Measurements from ENCODE around the gene CCDC57.
"Not testable (repeated sequence)": the region's sequence is repeated elsewhere in the genome, so short reads cannot be mapped to it uniquely, and the experiment has no call there.

CCDC57 gene

DNA sequence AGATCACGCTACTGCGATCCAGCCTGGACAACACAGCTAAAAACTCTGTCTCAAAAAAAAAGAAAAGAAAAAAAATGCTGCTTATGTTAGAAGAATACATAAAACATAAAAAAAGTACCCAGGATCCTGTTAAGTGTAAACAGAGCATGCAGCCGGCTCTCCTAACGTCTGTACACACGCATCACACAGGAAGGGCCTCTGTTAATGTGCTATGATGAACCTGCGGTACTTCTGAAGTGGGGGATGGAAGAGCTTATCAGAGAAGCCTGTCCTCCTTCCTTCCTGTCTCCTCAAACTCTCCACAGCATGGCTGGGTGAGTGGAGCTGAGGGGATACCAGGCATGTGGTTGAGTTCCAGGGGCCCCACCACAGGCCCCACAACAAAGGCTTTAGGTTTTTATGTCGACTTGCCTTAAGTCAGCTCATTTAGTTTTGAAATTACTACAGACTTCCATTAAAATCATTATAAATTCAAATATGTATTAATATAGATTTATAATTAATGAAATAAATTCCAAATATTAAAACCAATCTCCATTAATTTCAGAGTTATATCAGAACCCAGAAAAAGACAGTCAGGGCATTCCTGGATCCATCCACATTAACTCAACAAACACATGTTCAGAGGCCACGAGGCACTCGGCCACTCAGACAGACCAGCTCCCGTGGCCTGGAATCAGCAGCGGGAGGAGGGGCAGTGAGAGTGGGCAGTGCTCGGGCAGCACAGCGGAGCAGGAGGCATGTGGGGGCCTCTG lies 11.7 kb downstream of the CCDC57 start:
- Histone ChIP-seq H3K9ac (ENCODE audit: low read length in 5 of 5) (no peak overlapping the region), H3K36me3 (ENCODE audit: control insufficient read depth in 5 of 5, insufficient read depth in 5 of 5, low read length in 5 of 5) (peaks cover 0 to 29% (median 9%) of the 10 kb centered on the region in 5 donors), H3K27me3 (ENCODE audit: control insufficient read depth in 5 of 5, insufficient read depth in 4 of 5, low read length in 5 of 5) (no peaks in the 10 kb centered on the region), H3K4me3 (ENCODE audit: low read depth in 1 of 5, low read length in 5 of 5) (no peak overlapping the region), H3K27ac (ENCODE audit: low read depth, low read length) (no peak overlapping the region), H3K4me1 (ENCODE audit: control insufficient read depth in 5 of 5, insufficient read depth in 5 of 5, low read length in 5 of 5) (peaks cover 0 to 16% (median 13%) of the 10 kb centered on the region in 5 donors), H3K9me3 (ENCODE audit: control insufficient read depth in 5 of 5, low read length in 5 of 5) (no peaks in the 10 kb centered on the region)

DNA sequence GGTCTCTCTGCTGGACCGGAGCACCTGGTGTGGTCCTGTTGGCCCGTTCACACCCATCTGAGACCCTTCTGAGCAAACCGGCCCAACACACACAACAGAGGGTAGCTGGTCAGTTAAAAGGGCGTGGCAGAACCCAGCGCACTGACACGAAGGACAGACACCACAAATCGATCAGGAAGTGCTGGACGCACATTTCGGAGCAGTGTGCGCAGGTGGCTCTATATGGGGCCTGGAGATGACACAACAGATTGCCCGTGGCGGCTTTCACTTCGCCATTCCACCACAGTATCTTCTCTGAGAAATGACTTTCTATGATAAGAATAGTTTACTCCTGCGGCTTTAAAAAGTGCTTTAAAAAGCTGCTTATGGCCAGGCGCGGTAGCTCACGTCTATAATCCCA lies 12.5 kb downstream of the CCDC57 start:
- Histone ChIP-seq H3K36me3 (ENCODE audit: control insufficient read depth in 5 of 5, insufficient read depth in 5 of 5, low read length in 5 of 5) (peaks cover 0 to 34% (median 10%) of the 10 kb centered on the region in 5 donors), H3K4me3 (ENCODE audit: low read depth in 1 of 5, low read length in 5 of 5) (no peak overlapping the region), H3K9me3 (ENCODE audit: control insufficient read depth in 5 of 5, low read length in 5 of 5) (no peaks in the 10 kb centered on the region), H3K4me1 (ENCODE audit: control insufficient read depth in 5 of 5, insufficient read depth in 5 of 5, low read length in 5 of 5) (peaks cover 0 to 12% (median 5%) of the 10 kb centered on the region in 5 donors), H3K9ac (ENCODE audit: low read length in 5 of 5) (no peak overlapping the region), H3K27me3 (ENCODE audit: control insufficient read depth in 5 of 5, insufficient read depth in 4 of 5, low read length in 5 of 5) (no peaks in the 10 kb centered on the region), H3K27ac (ENCODE audit: low read depth, low read length) (no peak overlapping the region)

DNA sequence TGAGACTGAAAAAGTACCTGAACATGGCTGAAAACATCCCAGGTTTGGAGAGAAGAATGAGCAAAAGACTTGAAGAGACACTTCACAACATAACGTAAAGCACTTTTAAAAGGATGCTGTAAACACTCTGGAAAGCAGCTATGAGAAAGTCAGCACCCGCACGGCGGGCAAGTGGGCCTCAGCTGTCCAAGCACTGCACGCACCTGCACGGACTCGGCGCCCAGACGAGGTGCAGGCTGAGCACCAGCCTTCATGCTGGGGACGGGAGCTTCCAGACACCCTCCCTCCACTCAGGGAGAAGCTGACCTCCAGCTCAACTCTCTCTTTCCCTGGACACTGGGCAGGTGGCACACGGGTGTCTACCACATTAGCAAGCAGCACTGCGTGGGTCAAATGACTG lies 13.1 kb downstream of the CCDC57 start:
- peaks cover 0 to 8% (median 0%) of the 10 kb centered on the region in 5 donors for H3K4me1 ChIP-seq (ENCODE audit: control insufficient read depth in 5 of 5, insufficient read depth in 5 of 5, low read length in 5 of 5)
- H3K9me3 ChIP-seq (ENCODE audit: control insufficient read depth in 5 of 5, low read length in 5 of 5) = no peaks in the 10 kb centered on the region
- no peaks in the 10 kb centered on the region for H3K27me3 ChIP-seq (ENCODE audit: control insufficient read depth in 5 of 5, insufficient read depth in 4 of 5, low read length in 5 of 5)
- no peak overlapping the region for H3K27ac ChIP-seq (ENCODE audit: low read depth, low read length)
- no peak overlapping the region for H3K4me3 ChIP-seq (ENCODE audit: low read depth in 1 of 5, low read length in 5 of 5)
- no peak overlapping the region for H3K9ac ChIP-seq (ENCODE audit: low read length in 5 of 5)
- peaks cover 0 to 40% (median 16%) of the 10 kb centered on the region in 5 donors for H3K36me3 ChIP-seq (ENCODE audit: control insufficient read depth in 5 of 5, insufficient read depth in 5 of 5, low read length in 5 of 5)

DNA sequence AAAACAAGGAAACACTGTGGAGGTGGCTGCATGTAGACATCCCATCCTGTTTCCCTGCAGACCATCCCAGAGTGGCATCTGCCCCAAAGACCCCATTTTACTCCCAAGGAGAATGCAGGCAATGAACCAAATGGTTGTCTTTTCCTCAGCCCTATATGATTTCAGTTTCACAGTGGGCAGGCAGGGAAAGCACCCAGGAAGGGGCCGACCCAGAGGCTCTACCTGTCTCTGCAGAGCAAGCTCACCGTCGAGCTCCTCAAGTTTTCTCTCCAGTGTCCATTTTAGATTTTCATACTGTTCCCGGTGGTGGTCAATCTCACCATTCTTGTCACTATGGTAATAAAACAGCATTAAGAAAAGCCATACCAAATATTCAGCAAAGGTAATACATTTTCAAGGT lies 14.6 kb downstream of the CCDC57 start:
- no peaks in the 10 kb centered on the region for H3K27me3 ChIP-seq (ENCODE audit: control insufficient read depth in 5 of 5, insufficient read depth in 4 of 5, low read length in 5 of 5)

DNA sequence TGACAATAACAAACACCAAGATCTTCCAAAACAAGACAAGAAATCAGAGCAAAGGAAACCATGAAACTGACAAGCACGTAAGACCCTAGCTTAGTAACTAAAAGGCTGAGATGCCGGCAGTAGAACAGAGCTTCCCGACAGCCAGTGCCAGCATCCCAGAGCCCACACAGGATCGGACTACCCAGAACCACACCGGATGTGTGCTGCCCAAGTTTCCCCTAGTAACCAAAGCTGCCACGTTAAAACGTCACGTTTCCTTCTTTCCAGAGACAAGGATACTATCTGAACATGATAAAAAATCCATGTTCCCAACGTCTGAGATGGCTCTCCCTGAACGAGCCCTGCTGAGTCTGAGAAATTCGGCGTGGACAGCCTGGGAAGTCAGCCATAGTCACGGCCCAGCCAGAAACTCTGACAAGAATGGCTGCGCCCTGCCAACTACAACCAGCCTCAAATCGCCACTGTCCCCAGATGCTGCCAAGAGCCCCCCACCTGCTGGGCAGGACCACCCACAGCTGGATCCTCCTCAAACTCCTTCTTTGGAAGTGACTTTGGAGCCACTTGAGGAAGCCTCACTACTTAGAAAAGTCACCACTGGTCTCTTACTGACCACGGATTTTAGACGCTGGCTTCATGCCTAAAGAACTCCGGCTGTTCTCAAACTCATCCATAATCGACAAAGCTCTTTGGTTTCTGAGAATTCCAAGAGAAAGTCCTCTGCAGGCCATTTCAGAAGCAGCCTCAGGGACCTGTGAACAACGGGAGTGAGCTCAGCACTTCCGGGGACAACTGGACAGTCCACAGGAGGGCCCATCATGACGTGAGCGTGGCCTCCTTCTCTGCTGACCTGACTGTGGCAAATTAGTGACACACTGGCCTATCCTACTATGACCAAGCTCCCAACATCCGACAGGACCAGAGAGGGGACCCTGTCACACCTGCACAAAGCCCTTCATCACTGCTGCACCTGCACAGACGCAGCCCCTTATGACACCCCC lies 16.7 kb downstream of the CCDC57 start:
- peaks cover 0 to 50% (median 31%) of the 10 kb centered on the region in 5 donors for H3K36me3 ChIP-seq (ENCODE audit: control insufficient read depth in 5 of 5, insufficient read depth in 5 of 5, low read length in 5 of 5)
- H3K27ac ChIP-seq (ENCODE audit: low read depth, low read length) = no peak overlapping the region

More for the DNA sequence above, 14.6 kb downstream of the CCDC57 start:
- Histone ChIP-seq H3K9me3 (ENCODE audit: control insufficient read depth in 5 of 5, low read length in 5 of 5) (no peaks in the 10 kb centered on the region), H3K27ac (ENCODE audit: low read depth, low read length) (no peak overlapping the region), H3K4me1 (ENCODE audit: control insufficient read depth in 5 of 5, insufficient read depth in 5 of 5, low read length in 5 of 5) (peaks cover 0 to 8% (median 0%) of the 10 kb centered on the region in 5 donors), H3K36me3 (ENCODE audit: control insufficient read depth in 5 of 5, insufficient read depth in 5 of 5, low read length in 5 of 5) (peaks cover 0 to 49% (median 22%) of the 10 kb centered on the region in 5 donors), H3K4me3 (ENCODE audit: low read depth in 1 of 5, low read length in 5 of 5) (no peak overlapping the region), H3K9ac (ENCODE audit: low read length in 5 of 5) (no peak overlapping the region)

DNA sequence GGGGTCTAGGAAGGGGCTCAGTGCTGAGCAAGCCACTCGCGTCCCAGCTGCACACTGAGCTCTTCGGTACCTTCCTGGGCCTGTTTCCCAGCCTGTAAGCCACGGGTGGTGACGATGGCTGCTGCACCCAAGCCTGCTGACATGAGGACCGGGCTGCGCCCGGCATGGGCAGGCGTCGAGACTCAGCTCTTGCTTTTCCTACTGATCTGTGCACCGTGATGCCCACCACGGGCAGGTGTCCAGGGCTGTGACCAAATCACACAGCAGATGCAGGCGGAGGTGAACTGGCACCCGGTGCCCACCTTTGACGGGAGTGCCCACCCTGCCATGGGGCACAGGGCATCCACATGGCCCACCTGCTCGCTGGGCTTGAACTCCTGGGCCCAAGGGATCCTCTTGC lies 17.9 kb downstream of the CCDC57 start:
- H3K36me3 ChIP-seq (ENCODE audit: control insufficient read depth in 5 of 5, insufficient read depth in 5 of 5, low read length in 5 of 5) = peaks cover 0 to 46% (median 31%) of the 10 kb centered on the region in 5 donors

More for the DNA sequence above, 16.7 kb downstream of the CCDC57 start:
- Histone ChIP-seq H3K9me3 (ENCODE audit: control insufficient read depth in 5 of 5, low read length in 5 of 5) (no peaks in the 10 kb centered on the region), H3K4me1 (ENCODE audit: control insufficient read depth in 5 of 5, insufficient read depth in 5 of 5, low read length in 5 of 5) (peaks cover 0 to 8% (median 0%) of the 10 kb centered on the region in 5 donors), H3K9ac (ENCODE audit: low read length in 5 of 5) (no peak overlapping the region), H3K27me3 (ENCODE audit: control insufficient read depth in 5 of 5, insufficient read depth in 4 of 5, low read length in 5 of 5) (no peaks in the 10 kb centered on the region), H3K4me3 (ENCODE audit: low read depth in 1 of 5, low read length in 5 of 5) (no peak overlapping the region)

DNA sequence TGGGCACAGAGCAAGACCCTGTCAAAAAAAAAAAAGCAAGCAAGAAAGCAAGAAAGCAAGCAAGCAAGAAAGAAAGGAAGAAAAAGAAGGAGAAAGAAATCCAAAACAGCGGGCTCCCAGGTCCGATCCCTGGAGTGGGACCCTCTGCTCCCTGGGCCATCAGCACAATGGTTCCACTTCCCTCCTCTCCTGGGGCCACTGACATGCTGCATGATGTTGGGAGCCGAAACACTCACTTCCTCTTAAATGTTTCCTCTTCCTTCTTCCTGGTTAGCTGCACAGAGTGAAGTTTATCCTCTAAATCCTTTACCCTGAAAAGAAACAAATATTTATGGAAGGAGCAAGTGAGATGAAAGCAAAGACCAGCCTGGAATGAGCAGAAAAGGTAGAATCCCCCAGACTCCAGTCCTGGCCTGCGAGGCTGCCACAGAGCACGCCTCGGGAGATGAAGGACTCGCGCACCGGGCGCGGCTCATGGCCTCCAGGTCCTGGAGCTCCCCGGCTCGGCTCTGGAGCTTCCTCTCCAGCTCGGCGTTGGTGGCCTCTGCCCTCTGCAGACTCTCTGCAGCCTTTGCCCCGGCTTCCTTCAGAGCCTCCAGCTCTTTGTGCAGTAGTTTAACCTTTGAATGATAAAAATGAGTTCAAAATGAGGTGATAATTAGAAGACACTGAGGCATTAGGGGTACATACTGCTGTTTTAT lies 19.0 kb downstream of the CCDC57 start:
- Histone ChIP-seq H3K36me3 (ENCODE audit: control insufficient read depth in 5 of 5, insufficient read depth in 5 of 5, low read length in 5 of 5) (peaks cover 0 to 42% (median 29%) of the 10 kb centered on the region in 5 donors), H3K4me3 (ENCODE audit: low read depth in 1 of 5, low read length in 5 of 5) (peak overlapping the region; percentile 16 to 63 (median 56)), H3K27ac (ENCODE audit: low read depth, low read length) (no peak overlapping the region)

More for the DNA sequence above, 17.9 kb downstream of the CCDC57 start:
- H3K4me1 ChIP-seq (ENCODE audit: control insufficient read depth in 5 of 5, insufficient read depth in 5 of 5, low read length in 5 of 5) = peaks cover 0 to 8% (median 0%) of the 10 kb centered on the region in 5 donors
- no peak overlapping the region for H3K27ac ChIP-seq (ENCODE audit: low read depth, low read length)
- H3K4me3 ChIP-seq (ENCODE audit: low read depth in 1 of 5, low read length in 5 of 5) = no peak overlapping the region
- H3K27me3 ChIP-seq (ENCODE audit: control insufficient read depth in 5 of 5, insufficient read depth in 4 of 5, low read length in 5 of 5) = no peaks in the 10 kb centered on the region
- no peak overlapping the region for H3K9ac ChIP-seq (ENCODE audit: low read length in 5 of 5)
- no peaks in the 10 kb centered on the region for H3K9me3 ChIP-seq (ENCODE audit: control insufficient read depth in 5 of 5, low read length in 5 of 5)

DNA sequence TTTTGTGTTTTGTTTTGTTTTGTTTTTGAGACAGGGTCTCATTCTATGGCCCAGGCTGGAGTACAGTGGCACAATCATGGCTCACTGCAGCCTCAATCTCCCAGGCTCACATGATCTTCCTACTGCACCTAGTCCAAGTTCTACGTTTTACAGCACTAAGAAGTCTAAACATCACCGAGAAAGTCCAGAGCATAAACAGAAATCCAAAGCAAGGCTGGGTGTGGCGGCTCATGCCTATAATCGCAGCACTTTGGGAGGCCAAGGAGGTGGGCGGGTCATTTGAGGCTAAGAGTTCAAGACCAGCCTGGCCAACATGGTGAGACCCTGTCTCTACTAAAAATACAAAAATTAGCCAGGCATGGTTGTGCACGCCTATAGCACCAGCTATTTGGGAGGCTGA lies 19.6 kb downstream of the CCDC57 start:
- H3K27me3 ChIP-seq (ENCODE audit: control insufficient read depth in 5 of 5, insufficient read depth in 4 of 5, low read length in 5 of 5); H3K27ac ChIP-seq (ENCODE audit: low read depth, low read length); H3K9ac ChIP-seq (ENCODE audit: low read length in 5 of 5); H3K9me3 ChIP-seq (ENCODE audit: control insufficient read depth in 5 of 5, low read length in 5 of 5); H3K4me1 ChIP-seq (ENCODE audit: control insufficient read depth in 5 of 5, insufficient read depth in 5 of 5, low read length in 5 of 5); H3K4me3 ChIP-seq (ENCODE audit: low read depth in 1 of 5, low read length in 5 of 5): not testable (repeated sequence)
- H3K36me3 ChIP-seq (ENCODE audit: control insufficient read depth in 5 of 5, insufficient read depth in 5 of 5, low read length in 5 of 5) = peaks cover 0 to 42% (median 27%) of the 10 kb centered on the region in 5 donors

More for the DNA sequence above, 19.0 kb downstream of the CCDC57 start:
- H3K9ac ChIP-seq (ENCODE audit: low read length in 5 of 5) = peak overlapping the region in 1 of 5 donors; percentile 28
- H3K4me1 ChIP-seq (ENCODE audit: control insufficient read depth in 5 of 5, insufficient read depth in 5 of 5, low read length in 5 of 5) = peaks cover 0 to 8% (median 0%) of the 10 kb centered on the region in 5 donors
- no peaks in the 10 kb centered on the region for H3K9me3 ChIP-seq (ENCODE audit: control insufficient read depth in 5 of 5, low read length in 5 of 5)
- H3K27me3 ChIP-seq (ENCODE audit: control insufficient read depth in 5 of 5, insufficient read depth in 4 of 5, low read length in 5 of 5) = no peaks in the 10 kb centered on the region

DNA sequence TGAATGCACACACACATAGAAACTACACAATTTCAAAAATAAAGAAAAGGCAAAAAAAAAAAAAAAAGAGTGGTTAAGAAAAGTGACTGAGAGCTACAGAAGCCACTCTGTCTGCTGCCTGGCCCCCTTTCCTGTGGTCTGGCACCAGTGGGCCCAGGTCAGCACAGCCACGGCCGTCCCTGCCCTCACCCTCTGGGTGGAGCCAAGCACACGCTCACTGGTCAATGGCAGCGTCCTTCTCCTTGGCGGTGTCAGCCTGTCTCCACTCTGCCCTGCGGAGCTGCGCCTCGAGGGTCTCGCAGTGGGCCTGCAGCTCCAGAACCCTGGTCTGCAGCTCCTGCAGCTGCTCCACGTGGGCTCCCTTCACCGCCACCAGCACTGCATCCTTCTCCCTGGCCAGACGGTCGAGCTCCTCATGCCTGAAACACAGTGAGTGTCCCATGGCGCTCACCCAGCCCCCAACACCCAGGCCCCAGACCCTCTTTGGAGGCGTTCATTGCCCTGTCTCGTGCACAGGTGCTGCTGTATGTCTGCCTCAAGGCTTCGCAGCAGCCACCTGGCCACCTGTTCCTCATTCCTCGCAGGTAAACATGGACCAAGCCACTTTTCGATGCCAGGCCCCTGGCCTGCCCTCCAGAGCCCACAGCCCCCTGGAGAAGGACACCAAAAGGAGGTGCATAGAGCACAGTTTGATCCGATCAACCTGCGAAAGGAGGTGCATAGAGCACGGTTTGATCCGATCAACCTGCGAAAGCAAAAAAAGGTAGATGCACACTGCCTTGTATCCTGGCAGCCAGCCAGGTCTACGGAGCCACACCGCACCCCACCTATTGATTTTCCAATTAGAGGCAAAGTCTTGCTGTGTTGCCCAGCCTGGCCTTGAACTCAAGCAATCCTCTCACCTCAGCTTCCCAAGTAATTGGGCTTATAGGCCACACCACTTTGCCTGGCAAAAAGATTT lies 24.4 kb downstream of the CCDC57 start:
- Histone ChIP-seq H3K4me3 (ENCODE audit: low read depth in 1 of 5, low read length in 5 of 5) (no peak overlapping the region), H3K9me3 (ENCODE audit: control insufficient read depth in 5 of 5, low read length in 5 of 5) (no peaks in the 10 kb centered on the region), H3K27me3 (ENCODE audit: control insufficient read depth in 5 of 5, insufficient read depth in 4 of 5, low read length in 5 of 5) (no peaks in the 10 kb centered on the region), H3K36me3 (ENCODE audit: control insufficient read depth in 5 of 5, insufficient read depth in 5 of 5, low read length in 5 of 5) (peaks cover 0 to 24% (median 17%) of the 10 kb centered on the region in 5 donors), H3K27ac (ENCODE audit: low read depth, low read length) (no peak overlapping the region), H3K4me1 (ENCODE audit: control insufficient read depth in 5 of 5, insufficient read depth in 5 of 5, low read length in 5 of 5) (no peaks in the 10 kb centered on the region), H3K9ac (ENCODE audit: low read length in 5 of 5) (no peak overlapping the region)

Data from subcutaneous abdominal adipose tissue (tissue), 5 donors.